GM19372 (cell line): ENCODE results near the gene HLA-A.
"Not testable (repeated sequence)": the region's sequence is repeated elsewhere in the genome, so short reads cannot be mapped to it uniquely, and the experiment has no call there.

ENCODE experiments used
- ATAC-seq: cut with Tn5 transposase; IDR thresholded peaks from one replicate; pipeline ENCODE4 v1.9.1; 2021; ENCODE audit warnings: mild to moderate bottlenecking, low read depth, moderate library complexity; ENCODE audit not compliant: unreplicated experiment

HLA-A gene

GRCh38 chr6:29942275-29943052 is at the start of gene HLA-A:
HLA-A (plus strand) TSS chr6:29942532; CDS start chr6:29942554, 22 bp downstream.
- peak; percentile 92 for ATAC-seq

DNA sequence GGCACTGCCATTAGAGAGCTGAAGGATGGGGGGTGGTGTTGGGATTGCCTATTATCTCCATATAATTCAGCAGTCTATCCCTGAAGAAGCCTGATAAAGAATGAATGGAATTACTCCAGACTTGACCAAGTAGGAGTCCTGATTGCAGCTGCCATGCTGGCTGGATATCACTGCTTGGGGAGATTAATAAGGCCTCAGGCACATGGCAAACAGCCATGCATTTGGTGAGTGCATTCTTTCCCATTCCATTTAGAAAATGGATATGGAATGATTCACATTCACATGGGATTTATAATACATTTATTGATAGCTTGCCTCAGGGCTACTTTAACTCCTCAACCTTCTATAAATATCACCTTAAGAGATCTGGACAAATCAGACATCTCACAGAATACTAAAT is 49.6 kb upstream of the HLA-A start:
- no peak for ATAC-seq

DNA sequence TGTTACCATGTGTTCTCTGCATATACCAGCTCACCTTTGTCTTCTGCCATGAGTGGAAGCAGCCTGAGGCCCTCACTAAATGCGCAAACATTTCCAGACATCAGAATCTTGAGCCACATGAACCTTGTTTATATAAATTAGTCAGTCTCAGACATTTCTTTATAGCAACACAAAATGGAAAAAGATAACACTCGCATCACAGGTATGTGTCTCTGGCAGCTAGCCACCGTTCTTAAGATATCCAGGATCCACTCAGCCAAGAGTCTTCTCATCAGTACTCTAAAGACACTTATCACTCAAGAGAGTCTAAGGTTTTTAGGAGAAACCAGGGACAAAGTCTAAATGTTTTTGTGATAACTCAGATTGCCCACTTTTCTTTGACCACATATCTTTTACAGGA is 43.1 kb upstream of the HLA-A start:
- ATAC-seq: no peak

DNA sequence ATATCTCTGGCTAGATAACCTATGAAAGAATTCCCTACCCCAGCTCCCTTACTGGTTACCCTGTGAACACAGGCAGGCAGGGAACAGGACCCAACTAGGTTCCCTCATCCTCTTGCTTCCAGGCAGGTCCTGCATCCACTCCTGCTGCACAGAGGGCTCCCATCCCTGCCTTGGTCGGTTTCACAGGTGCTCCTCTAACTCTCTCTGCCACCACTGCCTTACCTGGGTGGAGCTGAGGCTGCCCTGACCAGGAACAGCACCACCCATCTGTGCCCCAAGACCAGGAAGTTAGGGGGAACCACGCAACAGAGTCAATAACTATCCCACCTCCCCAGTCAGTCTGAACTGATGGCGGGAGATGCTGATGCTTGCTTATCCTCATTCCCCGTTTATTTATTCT is 37.0 kb upstream of the HLA-A start:
- ATAC-seq: no peak

GRCh38 chr6:29907637-29908340 is 34.5 kb upstream of the HLA-A start:
- ATAC-seq: no peak

- ATAC-seq: no peak
Measured at GRCh38 chr6:29908341-29908662, 34.0 kb upstream of the HLA-A start.

DNA sequence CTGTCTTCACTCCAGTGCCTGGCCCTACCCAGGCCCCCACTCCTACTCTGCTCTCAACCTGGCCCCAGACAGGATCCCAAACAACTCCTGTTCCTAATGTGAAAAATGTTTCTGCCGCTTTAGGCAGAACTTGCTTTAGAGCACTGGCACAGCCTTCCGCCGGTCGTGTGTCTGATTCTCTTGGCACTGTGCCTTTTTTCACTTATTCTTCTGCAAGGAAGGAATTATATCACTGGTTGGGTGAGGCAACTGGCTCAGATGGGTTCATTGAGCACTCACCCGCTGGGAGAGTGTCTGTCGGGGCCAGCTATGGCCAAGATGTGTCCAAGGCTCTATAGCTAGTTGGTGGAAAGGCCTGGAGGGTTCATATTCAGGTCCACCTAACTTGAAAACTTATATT is 33.6 kb upstream of the HLA-A start:
- no peak for ATAC-seq

- no peak for ATAC-seq
Measured at GRCh38 chr6:29909985-29910384, 32.3 kb upstream of the HLA-A start.

- no peak for ATAC-seq
Measured at GRCh38 chr6:29912840-29913239, 29.5 kb upstream of the HLA-A start.

GRCh38 chr6:29916741-29917140 is 25.6 kb upstream of the HLA-A start:
- no peak for ATAC-seq

DNA sequence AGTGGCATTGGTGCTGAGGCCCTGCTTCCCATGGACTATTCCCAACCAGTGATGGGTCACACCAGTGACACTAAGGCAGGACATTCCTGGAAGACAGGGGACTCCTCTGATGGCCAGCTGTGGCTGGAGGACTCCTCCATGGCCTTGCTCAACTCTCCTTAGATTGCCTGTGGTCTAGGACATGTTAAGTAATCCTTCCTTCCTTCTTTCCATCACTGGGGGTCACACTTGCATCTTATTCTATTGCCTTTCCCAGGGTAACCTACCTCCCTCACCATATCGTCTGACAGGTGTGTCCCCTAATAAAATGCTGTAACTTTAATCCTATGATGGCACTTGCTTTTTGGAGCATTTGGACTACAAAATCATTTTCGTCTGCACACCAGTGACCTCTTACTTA is 24.5 kb upstream of the HLA-A start:
- ATAC-seq: no peak

DNA sequence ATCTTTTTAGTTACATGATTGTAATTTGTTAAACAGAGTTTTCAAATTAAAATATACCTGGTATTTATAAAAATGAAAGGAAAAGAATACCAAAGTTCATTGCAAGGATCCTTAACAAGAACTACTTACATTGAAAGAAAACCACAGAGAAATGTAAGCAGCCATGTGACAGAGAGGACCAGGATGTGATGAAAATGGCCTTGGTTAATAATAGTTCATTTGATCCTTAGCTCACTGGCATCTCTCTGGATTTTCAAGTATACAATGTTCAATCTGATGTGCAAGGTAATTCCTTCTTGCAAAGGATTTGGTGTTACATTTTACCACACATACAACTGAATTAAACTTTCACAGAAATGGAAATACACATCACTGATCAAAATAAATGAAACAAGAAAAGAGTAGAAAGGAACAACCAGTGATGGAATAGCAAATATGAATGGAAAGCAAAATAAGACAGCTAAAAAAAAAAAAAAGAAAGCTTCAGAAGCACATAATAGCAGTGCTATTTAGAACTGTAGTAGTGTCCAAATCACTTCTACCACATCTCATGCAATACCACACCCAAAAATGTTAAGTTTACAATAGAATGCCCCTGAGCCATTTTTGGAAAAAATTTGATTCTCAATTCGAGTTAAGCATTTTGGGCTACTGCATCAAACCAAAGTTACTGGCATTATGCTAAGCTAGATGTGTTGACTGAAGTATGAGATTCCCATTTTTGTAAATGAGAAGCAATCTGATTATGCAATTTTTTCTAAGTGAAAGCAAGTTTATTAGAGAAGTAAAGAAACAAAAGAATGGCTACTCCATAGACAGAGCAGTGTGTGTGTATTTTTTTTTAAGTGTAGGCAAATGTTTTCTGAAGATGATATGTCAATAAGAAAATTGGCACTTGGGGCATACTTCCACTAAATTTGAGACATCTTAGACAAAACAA is 22.6 kb upstream of the HLA-A start:
- no peak for ATAC-seq

DNA sequence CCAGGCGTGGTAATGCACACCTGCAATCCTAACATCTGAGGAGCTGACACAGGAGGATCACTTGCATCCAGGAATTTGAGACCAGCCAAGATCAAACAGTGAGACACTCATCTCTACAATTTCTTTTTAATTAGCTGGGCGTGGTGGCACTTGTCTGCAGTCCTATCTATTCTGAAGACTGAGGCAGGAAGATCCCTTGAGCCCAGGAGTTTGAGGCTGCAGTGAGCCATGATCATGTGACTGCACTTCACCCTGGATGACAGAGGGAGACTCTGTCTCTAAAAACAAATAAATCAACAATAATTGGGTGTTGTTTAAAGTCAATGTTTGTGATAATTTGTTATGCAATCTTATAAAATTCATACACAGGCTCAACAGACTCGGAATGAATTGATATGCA is 18.0 kb upstream of the HLA-A start:
- ATAC-seq: no peak

DNA sequence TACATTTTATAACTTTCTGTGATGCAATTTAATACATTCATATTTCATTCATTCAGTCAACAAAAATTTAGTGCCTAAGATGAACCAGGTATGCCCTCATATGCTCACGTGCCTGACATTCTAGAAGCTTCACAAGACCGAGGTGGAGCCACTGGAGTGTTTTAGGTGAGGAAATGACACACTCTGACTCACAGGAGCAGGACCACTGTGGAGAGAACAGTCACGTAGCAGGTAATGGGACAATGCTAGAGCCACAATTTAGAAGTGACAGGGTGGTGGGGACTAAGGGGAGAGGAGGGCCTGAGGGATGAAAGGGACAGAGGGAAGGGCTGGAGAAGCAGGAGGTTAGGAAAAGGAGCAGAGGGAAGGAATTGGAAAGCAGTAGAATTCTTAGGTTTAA is 17.6 kb upstream of the HLA-A start:
- no peak for ATAC-seq

DNA sequence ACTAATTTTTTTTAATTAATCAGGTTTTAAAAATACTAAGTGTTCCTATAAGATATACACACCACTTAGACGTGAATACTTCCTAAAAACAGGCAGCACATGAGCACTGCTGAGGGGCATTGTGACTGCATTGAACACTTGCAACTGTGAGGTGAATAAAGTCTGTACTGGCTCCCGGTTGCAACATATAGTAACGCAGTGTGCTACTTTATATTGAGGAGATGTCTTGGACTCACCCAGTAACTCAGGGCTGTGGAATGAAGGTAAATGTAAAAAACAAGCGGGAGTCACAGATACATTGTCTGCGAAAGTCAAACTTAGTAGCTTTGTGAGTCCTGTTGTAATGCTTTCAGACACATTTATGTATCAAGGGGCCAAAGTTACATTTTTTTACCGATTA is 17.0 kb upstream of the HLA-A start:
- no peak for ATAC-seq

DNA sequence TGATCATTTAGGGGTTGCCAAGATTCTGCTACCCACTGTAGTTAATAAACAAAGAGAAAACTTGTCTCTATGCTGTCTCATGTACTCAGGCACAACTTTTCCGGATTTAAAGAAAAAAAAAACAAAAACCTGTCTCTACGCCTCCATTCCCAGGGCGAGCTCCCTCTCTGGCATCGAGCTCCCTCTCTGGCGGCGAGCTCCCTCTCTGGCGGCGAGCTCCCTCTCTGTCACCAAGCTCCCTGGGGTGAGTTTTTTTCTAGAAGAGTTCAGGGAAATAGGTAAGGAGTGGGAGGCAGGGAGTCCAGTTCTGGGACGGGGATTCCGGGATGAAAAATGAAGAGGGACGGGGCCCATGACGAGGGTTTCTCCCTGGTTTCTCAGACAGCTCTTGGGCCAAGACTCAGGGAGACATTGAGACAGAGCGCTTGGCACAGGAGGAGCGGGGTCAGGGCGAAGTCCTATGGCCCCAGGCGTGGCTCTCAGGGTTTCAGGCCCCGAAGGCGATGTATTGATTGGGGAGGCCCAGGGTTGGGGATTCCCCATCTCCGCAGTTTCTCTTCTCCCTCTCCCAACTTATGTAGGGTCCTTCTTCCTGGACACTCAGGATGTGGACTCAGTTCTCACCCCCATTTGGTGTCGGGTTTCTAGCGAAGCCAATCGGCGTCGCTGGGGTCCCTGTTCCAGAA is 16.5 kb upstream of the HLA-A start:
- ATAC-seq: no peak

- ATAC-seq: peak; percentile 64
Measured at GRCh38 chr6:29926413-29927274, 15.7 kb upstream of the HLA-A start.

DNA sequence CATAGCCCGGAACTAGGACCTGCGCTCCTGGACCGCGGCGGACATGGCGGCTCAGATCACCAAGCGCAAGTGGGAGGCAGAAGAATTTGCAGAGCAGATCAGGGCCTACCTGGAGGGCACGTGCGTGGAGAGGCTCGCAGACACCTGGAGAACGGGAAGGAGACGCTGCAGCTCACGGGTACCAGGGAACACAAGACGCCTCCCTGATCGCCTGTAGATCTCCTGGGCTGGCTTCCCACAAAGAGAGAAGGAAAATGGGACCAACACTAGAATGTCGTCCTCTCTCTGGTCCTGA is 15.1 kb upstream of the HLA-A start:
- ATAC-seq: no peak

- no peak for ATAC-seq
Measured at GRCh38 chr6:29927841-29928388, 14.4 kb upstream of the HLA-A start.

- not testable (repeated sequence) for ATAC-seq
Measured at GRCh38 chr6:29930047-29930446, 12.3 kb upstream of the HLA-A start.
